Gastroesophageal sphincter (tissue), 3 donors: ENCODE data around the gene FOXP4.

ENCODE experiments used
- EP300 ChIP-seq: sonication (generic); formaldehyde crosslinking; IDR thresholded peaks from one replicate; pipeline ENCODE4 v1.6.1; 2017; ENCODE audit warnings: antibody characterized with exemption, mild to moderate bottlenecking
- POLR2A ChIP-seq, 2 donors: fragments of 450-650 bp; IDR thresholded peaks; one replicate each; pipeline ENCODE4 v1.6.1; 2017; ENCODE audit warnings: antibody characterized with exemption in 2 of 2, mild to moderate bottlenecking in 2 of 2, moderate library complexity in 1 of 2
- POLR2AphosphoS5 ChIP-seq: sonication (generic); formaldehyde crosslinking; IDR thresholded peaks from one replicate; pipeline ENCODE4 v1.6.1; 2017; ENCODE audit warnings: antibody characterized with exemption
- TF ChIP-seq, protein P1 (sequence below), 4 experiments: fragments of 200-600 bp in 2 of 4; fragments of 450-650 bp in 2 of 4; sonication (generic) in 1 of 4; IDR thresholded peaks; one replicate each; pipeline ENCODE4 v1.5.1; 2017 to 2019; ENCODE audit warnings: antibody characterized with exemption in 4 of 4, mild to moderate bottlenecking in 2 of 4, moderate library complexity in 2 of 4

GRCh38 chr6:41591859-41592502 is 45.8 kb downstream of the FOXP4 start:
- TF ChIP-seq, protein P1, sequence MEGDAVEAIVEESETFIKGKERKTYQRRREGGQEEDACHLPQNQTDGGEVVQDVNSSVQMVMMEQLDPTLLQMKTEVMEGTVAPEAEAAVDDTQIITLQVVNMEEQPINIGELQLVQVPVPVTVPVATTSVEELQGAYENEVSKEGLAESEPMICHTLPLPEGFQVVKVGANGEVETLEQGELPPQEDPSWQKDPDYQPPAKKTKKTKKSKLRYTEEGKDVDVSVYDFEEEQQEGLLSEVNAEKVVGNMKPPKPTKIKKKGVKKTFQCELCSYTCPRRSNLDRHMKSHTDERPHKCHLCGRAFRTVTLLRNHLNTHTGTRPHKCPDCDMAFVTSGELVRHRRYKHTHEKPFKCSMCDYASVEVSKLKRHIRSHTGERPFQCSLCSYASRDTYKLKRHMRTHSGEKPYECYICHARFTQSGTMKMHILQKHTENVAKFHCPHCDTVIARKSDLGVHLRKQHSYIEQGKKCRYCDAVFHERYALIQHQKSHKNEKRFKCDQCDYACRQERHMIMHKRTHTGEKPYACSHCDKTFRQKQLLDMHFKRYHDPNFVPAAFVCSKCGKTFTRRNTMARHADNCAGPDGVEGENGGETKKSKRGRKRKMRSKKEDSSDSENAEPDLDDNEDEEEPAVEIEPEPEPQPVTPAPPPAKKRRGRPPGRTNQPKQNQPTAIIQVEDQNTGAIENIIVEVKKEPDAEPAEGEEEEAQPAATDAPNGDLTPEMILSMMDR (IDR thresholded peaks at IDR 0.05) = peak in 3 of 4 experiments; percentile 93 to 96 (median 95)
- TF ChIP-seq POLR2A (IDR thresholded peaks at IDR 0.05) (no peak), EP300 (no peak), POLR2AphosphoS5 (no peak)
